ENCODE results near the gene ABI3BP. TPM values are rescaled to one million over a fixed set of nuclear protein-coding genes. Genes with fewer than 3 reads are reported as not detected.

Gene ABI3BP
- polyA plus RNA-seq, 1 experiment: 16.3 TPM

GRCh38 chr3:100779480-100779879 lies 213.7 kb downstream of the ABI3BP start:
- Histone ChIP-seq H3K36me3 (ENCODE audit: control insufficient read depth, insufficient read depth, low read length) (no peaks in the 10 kb centered on the region), H3K27me3 (ENCODE audit: control insufficient read depth, insufficient read depth, low read length) (no peaks in the 10 kb centered on the region), H3K4me3 (ENCODE audit: low read depth, low read length) (no peak overlapping the region)
- TF ChIP-seq, protein P1, sequence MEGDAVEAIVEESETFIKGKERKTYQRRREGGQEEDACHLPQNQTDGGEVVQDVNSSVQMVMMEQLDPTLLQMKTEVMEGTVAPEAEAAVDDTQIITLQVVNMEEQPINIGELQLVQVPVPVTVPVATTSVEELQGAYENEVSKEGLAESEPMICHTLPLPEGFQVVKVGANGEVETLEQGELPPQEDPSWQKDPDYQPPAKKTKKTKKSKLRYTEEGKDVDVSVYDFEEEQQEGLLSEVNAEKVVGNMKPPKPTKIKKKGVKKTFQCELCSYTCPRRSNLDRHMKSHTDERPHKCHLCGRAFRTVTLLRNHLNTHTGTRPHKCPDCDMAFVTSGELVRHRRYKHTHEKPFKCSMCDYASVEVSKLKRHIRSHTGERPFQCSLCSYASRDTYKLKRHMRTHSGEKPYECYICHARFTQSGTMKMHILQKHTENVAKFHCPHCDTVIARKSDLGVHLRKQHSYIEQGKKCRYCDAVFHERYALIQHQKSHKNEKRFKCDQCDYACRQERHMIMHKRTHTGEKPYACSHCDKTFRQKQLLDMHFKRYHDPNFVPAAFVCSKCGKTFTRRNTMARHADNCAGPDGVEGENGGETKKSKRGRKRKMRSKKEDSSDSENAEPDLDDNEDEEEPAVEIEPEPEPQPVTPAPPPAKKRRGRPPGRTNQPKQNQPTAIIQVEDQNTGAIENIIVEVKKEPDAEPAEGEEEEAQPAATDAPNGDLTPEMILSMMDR (IDR thresholded peaks at IDR 0.05; ENCODE audit: insufficient read depth, low read depth, low read length): no peak
- ChIA-PET CTCF (interaction anchor here (1.2 kb wide), 1 partner anchor 13 kb away, joined by 3 read pairs; no protein-coding TSS in a partner anchor), POLR2A (no interaction called here)
- DNase-seq (ENCODE audit: low read depth): no peak

DNA sequence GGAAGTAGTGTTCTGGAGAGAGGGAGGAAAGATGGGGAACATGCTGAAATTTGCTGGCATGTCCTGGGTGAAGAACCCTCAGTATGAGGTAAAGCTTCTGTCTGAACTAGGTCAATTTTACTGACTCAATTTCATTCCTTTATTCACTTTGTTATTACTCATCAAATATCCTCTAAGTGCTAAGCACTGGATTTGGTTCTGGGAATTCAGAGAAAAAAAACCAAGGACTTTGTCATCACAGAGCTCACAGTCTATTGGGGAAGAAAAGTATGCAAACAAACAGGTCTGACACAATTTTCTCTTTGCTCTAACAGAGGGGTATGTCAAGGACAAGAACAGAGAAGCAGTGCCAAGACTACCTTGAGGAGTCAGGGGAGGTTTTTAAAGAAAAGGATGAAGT lies 215.9 kb downstream of the ABI3BP start:
- ChIA-PET POLR2A (no interaction called here), CTCF (interaction anchor here (0.6 to 1.2 kb wide), 5 partner anchors 14 to 402 kb away, joined by 3 read pairs; no protein-coding TSS in a partner anchor)
- H3K36me3 ChIP-seq (ENCODE audit: control insufficient read depth, insufficient read depth, low read length): no peaks in the 10 kb centered on the region
- H3K27me3 ChIP-seq (ENCODE audit: control insufficient read depth, insufficient read depth, low read length): no peaks in the 10 kb centered on the region
- TF ChIP-seq, protein P1 (IDR thresholded peaks at IDR 0.05; ENCODE audit: insufficient read depth, low read depth, low read length): no peak
- DNase-seq (ENCODE audit: low read depth): no peak
- no peak overlapping the region for H3K4me3 ChIP-seq (ENCODE audit: low read depth, low read length)

DNA sequence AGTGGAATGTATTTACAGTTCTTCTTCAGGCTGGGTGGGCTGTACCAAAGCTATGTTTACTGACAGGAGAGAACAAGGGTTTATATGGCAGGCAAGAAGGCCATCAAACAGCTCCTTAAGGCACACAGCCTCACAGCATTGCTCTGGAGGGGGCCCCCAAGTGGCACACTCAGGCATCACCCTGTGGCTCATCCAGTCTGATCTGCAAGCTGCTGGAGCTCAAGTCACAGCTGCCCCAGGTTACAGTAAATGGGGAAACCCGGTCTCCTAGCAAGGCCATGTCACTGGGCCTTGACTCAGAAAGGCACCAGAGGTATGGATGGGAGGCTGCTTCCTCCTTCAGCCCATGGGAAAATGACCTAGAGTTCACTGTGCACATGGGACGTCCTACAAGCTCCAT lies 216.5 kb downstream of the ABI3BP start:
- ChIA-PET CTCF (interaction anchor here (1.1 to 1.2 kb wide), 2 partner anchors 15 to 17 kb away, joined by 3 read pairs; no protein-coding TSS in a partner anchor), POLR2A (no interaction called here)
- no peak overlapping the region for H3K4me3 ChIP-seq (ENCODE audit: low read depth, low read length)
- H3K27me3 ChIP-seq (ENCODE audit: control insufficient read depth, insufficient read depth, low read length): no peaks in the 10 kb centered on the region
- DNase-seq (ENCODE audit: low read depth): no peak
- TF ChIP-seq, protein P1 (IDR thresholded peaks at IDR 0.05; ENCODE audit: insufficient read depth, low read depth, low read length): no peak
- H3K36me3 ChIP-seq (ENCODE audit: control insufficient read depth, insufficient read depth, low read length): no peaks in the 10 kb centered on the region

- ChIA-PET CTCF (interaction anchor here (1.2 kb wide), 1 partner anchor 17 kb away, joined by 3 read pairs; no protein-coding TSS in a partner anchor), POLR2A (no interaction called here)
- DNase-seq (ENCODE audit: low read depth): no peak
- Histone ChIP-seq H3K27me3 (ENCODE audit: control insufficient read depth, insufficient read depth, low read length) (no peaks in the 10 kb centered on the region), H3K4me3 (ENCODE audit: low read depth, low read length) (no peak overlapping the region), H3K36me3 (ENCODE audit: control insufficient read depth, insufficient read depth, low read length) (no peaks in the 10 kb centered on the region)
- TF ChIP-seq, protein P1 (IDR thresholded peaks at IDR 0.05; ENCODE audit: insufficient read depth, low read depth, low read length): no peak
These were observed 217.0 kb downstream of the ABI3BP start for GRCh38 chr3:100776097-100776729.

GRCh38 chr3:100775669-100776068 lies 217.6 kb downstream of the ABI3BP start:
- Histone ChIP-seq H3K36me3 (ENCODE audit: control insufficient read depth, insufficient read depth, low read length) (no peaks in the 10 kb centered on the region), H3K27me3 (ENCODE audit: control insufficient read depth, insufficient read depth, low read length) (no peaks in the 10 kb centered on the region), H3K4me3 (ENCODE audit: low read depth, low read length) (no peak overlapping the region)
- ChIA-PET POLR2A (no interaction called here), CTCF (no interaction called here)
- TF ChIP-seq, protein P1 (IDR thresholded peaks at IDR 0.05; ENCODE audit: insufficient read depth, low read depth, low read length): no peak
- no peak for DNase-seq (ENCODE audit: low read depth)

Measured in BJ (cell line).